Measurements from ENCODE around the gene SLC13A5.
"Not testable (repeated sequence)": the region's sequence is repeated elsewhere in the genome, so short reads cannot be mapped to it uniquely, and the experiment has no call there.

The SLC13A5 gene

GRCh38 chr17:6713130-6713917 lies at the start of gene SLC13A5:
TSS of gene SLC13A5 (minus strand) at chr17:6713369. CDS start at chr17:6713333, 36 bp downstream.
- DNase-seq (ENCODE audit: low read depth in 2 of 2) = no peak

GRCh38 chr17:6761779-6762178 lies 48.6 kb upstream of the SLC13A5 start:
- DNase-seq (ENCODE audit: low read depth in 2 of 2) = no peak

- DNase-seq (ENCODE audit: low read depth in 2 of 2) = no peak
Measured at GRCh38 chr17:6757747-6758146, 44.6 kb upstream of the SLC13A5 start.

GRCh38 chr17:6756425-6757031 lies 43.4 kb upstream of the SLC13A5 start:
- DNase-seq (ENCODE audit: low read depth in 2 of 2) = no peak

GRCh38 chr17:6755731-6756184 lies 42.6 kb upstream of the SLC13A5 start, which contains the start of gene XAF1:
TSS of gene XAF1 (plus strand) at chr17:6756046. CDS start at chr17:6756079, 33 bp downstream.
- peak in 1 of 2 donors; percentile 22 for DNase-seq (ENCODE audit: low read depth in 2 of 2)

GRCh38 chr17:6755281-6755680 lies 42.1 kb upstream of the SLC13A5 start:
- no peak for DNase-seq (ENCODE audit: low read depth in 2 of 2)

GRCh38 chr17:6753546-6753945 lies 40.4 kb upstream of the SLC13A5 start:
- no peak for DNase-seq (ENCODE audit: low read depth in 2 of 2)

GRCh38 chr17:6753006-6753445 lies 39.9 kb upstream of the SLC13A5 start:
- DNase-seq (ENCODE audit: low read depth in 2 of 2) = no peak

- no peak for DNase-seq (ENCODE audit: low read depth in 2 of 2)
Measured at GRCh38 chr17:6752068-6752909, 39.1 kb upstream of the SLC13A5 start.

- DNase-seq (ENCODE audit: low read depth in 2 of 2) = no peak
Measured at GRCh38 chr17:6749519-6749918, 36.4 kb upstream of the SLC13A5 start.

- DNase-seq (ENCODE audit: low read depth in 2 of 2) = no peak
Measured at GRCh38 chr17:6748617-6749016, 35.4 kb upstream of the SLC13A5 start.

- not testable (repeated sequence) for DNase-seq (ENCODE audit: low read depth in 2 of 2)
Measured at GRCh38 chr17:6746665-6747064, 33.5 kb upstream of the SLC13A5 start.

GRCh38 chr17:6729531-6729930 lies 16.4 kb upstream of the SLC13A5 start:
- no peak for DNase-seq (ENCODE audit: low read depth in 2 of 2)

- DNase-seq (ENCODE audit: low read depth in 2 of 2) = no peak
Measured at GRCh38 chr17:6724009-6724408, 10.8 kb upstream of the SLC13A5 start.

GRCh38 chr17:6721744-6722143 lies 8.6 kb upstream of the SLC13A5 start:
- no peak for DNase-seq (ENCODE audit: low read depth in 2 of 2)

GRCh38 chr17:6716736-6717135 lies 3.6 kb upstream of the SLC13A5 start:
- no peak for DNase-seq (ENCODE audit: low read depth in 2 of 2)

- DNase-seq (ENCODE audit: low read depth in 2 of 2) = no peak
Measured at GRCh38 chr17:6714315-6714874, 1.2 kb upstream of the SLC13A5 start.

- DNase-seq (ENCODE audit: low read depth in 2 of 2) = no peak
Measured at GRCh38 chr17:6713918-6714271, 726 bp upstream of the SLC13A5 start.

- no peak for DNase-seq (ENCODE audit: low read depth in 2 of 2)
Measured at GRCh38 chr17:6712854-6713129, 377 bp downstream of the SLC13A5 start.

GRCh38 chr17:6712058-6712853 lies 913 bp downstream of the SLC13A5 start:
- DNase-seq (ENCODE audit: low read depth in 2 of 2) = no peak

GRCh38 chr17:6711681-6712057 lies 1.5 kb downstream of the SLC13A5 start:
- no peak for DNase-seq (ENCODE audit: low read depth in 2 of 2)
